ENCODE measurements around the gene RASSF7.
"Not testable (repeated sequence)": the region's sequence is repeated elsewhere in the genome, so short reads cannot be mapped to it uniquely, and the experiment has no call there.

The RASSF7 gene

DNA sequence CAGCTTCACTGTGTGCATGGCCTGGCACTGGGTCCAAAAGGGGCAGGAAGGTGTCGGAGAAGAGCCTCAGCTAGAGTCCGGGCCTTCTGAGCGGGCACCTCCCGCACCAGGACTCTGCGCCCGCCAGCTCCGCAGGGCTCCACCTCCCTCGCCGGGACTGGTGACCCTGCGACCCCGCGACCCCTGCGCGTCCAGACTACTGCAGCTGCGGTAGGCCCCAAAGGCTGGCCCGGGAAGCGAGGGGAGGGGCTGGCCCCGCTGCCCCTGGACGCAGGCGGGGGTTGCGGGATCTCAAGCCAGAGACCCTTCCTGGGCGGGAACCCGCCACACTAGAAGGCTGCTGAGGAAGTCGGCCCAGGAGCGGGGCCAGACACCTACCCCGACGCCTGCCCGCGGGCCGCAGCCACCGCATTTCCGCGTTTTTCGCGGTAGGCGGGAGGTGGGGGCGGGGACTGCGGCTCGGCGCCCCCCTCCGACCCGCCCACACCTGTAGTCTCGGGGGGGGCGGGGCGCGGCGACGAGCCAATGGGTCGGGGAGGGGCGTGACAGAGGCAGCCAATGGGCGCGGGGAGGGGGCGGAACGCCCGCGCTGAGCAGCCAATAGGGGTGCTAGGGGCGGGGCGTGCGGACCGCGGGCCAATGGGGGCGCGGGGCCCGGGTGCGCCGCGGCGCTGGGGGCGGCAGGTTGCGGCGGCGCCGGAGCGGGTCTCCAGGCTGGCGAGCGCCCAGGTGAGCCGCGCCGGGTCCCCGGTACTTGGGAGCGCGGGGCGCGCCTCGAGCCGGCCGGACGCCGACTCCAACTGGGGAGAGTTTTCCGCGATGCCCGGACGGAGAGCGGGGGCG lies at the start of gene RASSF7, which contains the start of gene LMNTD2:
Gene RASSF7, plus strand, starts transcription at position 666 of the 843 bp plus-strand sequence. CDS start 799 bp downstream, outside the sequence.
Gene LMNTD2, minus strand, starts transcription at position 434 of the 843 bp plus-strand sequence. Its CDS starts 22 bp downstream, at position 412.
- peak; percentile 95 for DNase-seq (ENCODE audit: low read depth)

DNA sequence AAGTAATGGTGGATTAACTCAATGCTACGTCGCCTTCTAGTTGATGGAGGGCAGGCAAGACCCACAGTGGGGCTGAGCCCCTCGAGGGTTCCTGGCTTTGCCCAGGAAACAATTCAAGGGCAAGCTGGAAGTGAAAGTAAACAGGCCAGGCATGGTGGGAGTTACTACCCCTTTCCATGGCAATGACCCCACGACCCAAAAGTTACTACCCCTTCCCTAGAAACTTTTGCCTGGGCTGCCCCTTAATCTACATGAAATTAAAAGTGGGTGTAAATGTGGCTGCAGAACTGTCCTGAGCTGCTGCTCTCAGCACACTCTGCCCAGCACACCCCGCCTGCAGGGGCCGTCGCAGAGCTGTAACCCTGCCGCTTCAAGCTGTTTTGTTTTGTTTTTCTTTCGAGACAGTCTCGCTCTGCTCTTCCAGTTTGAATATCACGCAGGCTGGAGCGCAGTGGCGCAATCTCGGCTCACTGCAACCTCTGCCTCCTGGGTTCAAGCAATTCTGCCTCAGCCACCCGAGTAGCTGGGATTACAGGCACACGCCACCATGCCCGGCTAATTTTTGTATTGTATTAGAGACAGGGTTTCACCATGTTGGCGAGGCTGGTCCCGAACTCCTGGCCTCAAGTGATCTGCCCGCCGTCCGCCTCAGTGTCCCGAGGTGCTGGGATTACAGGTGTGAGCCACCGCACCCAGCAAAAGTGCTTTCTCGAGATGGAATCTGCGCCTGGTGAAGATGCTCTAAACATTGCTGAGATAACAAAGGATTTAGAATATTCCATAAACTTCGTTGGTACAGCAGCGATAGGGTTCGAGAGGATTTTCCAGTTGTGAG lies 47.8 kb upstream of the RASSF7 start:
- DNase-seq (ENCODE audit: low read depth), result no peak

GRCh38 chr11:514606-515005 lies 46.2 kb upstream of the RASSF7 start:
- DNase-seq (ENCODE audit: low read depth), result no peak

DNA sequence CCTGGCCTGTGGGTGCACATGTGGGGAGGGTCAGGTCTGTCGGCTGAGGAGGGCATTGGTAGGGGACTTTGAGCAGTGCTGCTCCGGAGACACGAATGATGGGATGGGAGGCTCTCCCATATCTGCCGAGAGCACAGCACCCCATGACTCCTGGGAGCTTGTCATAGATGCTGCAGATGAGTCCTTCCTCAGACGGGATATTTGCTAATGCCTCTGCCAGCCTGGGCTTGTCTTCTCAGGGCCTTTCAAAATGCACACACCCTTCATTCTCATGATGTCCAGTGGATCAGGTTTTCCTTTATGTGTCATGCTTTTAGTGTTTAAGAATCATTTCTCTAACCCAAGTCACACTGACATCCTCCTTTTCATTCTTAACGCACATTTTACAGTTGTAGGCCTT lies 45.6 kb upstream of the RASSF7 start:
- no peak for DNase-seq (ENCODE audit: low read depth)

GRCh38 chr11:516400-516799 lies 44.4 kb upstream of the RASSF7 start:
- no peak for DNase-seq (ENCODE audit: low read depth)

DNA sequence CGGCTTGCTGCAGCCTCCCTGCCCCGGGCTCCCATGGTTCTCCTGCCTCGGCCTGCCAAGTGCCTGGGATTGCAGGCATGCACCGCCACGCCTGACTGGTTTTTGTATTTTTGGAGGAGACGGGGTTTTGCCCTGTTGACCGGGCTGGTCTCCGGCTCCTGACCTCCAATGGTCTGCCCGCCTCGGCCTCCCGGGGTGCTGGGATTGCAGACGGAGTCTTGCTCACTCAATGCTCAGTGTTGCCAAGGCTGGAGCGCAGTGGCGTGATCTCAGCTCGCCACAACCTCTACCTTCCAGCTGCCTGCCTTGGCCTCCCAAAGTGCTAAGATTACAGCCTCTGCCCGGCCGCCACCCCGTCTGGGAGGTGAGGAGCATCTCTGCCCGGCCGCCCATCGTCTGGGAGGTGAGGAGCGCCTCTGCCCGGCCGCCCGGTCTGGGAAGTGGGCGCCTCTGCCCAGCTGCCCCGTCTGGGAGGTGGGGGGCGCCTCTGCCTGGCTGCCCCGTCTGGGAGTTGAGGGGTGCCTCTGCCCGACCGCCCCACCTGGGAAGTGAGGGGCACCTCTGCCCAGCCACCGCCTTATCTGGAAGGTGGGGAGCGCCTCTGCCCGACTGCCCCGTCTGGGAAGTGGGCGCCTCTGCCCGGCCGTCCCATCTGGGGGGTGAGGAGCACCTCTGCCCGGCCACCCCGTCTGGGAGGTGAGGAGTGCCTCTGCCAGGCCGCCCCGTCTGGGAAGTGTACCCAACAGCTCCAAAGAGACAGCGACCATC lies 43.7 kb upstream of the RASSF7 start:
- not testable (repeated sequence) for DNase-seq (ENCODE audit: low read depth)

DNA sequence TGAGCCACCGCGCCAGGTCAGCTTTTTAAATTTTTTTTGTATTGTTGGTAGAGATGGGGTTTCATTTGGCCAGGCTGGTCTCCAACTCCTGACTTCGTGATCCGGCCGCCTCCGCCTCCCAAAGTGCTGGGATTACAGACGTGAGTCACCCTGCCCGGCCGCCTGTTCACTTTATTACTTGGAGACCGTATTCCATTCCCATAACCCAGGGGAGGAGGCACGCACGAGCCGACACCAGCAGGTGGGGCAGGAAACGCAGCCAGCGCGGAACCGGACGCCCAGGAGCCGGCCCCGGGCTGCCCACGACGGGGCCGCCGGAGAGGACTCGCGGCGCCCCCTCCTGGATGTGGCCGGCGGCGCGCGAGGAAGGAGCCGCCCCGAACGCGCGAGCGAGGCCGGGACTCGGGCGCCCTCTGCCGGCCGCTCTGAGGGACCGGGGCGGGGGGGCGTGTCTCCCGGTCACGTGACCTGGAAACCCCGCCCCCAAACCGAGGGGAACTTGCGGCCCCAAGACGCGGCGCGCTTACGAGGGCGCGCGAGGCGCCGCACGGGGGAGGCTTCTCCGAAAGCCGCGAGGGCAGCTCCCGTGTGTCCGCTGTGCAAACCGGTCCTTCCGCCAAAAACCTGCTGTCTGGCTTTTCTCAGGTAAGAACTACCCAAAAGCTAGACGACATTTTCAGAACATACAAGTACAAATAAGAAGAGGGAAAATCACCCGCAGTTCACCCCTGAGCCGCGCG lies 42.1 kb upstream of the RASSF7 start:
- DNase-seq (ENCODE audit: low read depth), result peak; percentile 85

- no peak for DNase-seq (ENCODE audit: low read depth)
Measured at GRCh38 chr11:520428-521176, 40.2 kb upstream of the RASSF7 start.

GRCh38 chr11:521177-521688 lies 39.5 kb upstream of the RASSF7 start:
- no peak for DNase-seq (ENCODE audit: low read depth)

DNA sequence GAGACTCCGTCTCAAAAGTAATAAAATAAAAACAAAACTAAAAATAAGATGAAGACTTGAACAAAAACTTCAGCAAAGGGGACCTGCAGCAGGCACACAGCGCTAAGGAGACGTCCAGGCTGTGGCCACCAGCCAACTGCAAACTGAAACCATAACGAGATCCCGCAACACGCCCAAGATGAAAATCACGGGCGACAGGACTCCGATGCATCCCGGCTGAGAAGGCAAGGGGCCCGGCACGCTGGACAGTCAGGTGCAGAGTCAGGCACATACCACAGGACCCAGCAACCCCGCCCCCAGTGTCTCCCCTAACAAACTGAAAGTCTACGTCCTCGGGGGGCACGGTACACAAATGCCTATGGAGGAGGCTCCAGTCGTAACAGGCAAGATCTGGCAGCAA lies 34.6 kb upstream of the RASSF7 start:
- DNase-seq (ENCODE audit: low read depth), result no peak

DNA sequence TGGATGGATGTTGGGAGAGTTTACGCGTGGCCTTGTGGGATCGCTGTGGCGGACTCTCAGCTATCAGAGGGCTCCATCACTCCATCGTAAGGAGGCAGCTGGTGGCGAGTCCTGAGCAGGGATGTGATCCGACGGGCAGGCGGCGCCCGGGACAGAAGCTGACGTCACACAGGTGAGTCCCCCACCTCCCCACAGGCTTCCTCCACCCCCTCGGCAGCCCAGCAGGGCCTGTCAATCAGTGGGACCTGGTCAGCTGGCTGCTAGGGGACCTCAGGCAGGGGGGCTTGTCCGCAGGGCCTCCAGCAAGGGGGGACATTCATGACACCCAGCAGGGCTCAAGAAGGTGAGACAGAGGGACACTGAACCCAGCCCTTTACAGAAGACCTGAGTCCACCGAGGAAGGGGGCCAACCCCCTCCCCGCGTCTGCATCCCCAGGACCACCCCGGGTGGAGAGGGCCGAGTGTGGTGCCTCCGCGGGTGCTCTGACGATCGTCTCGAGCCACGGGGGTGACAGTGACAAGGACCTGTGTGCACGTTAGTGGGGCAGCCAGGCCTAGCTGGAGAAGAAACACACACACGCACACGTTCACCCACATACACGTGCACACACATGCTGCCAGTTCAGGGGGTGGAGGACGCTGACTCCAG lies 32.5 kb upstream of the RASSF7 start:
- DNase-seq (ENCODE audit: low read depth), result no peak

- DNase-seq (ENCODE audit: low read depth), result no peak
Measured at GRCh38 chr11:528815-529727, 31.7 kb upstream of the RASSF7 start.

GRCh38 chr11:529728-530411 lies 30.9 kb upstream of the RASSF7 start:
- no peak for DNase-seq (ENCODE audit: low read depth)

GRCh38 chr11:530960-531831 lies 29.6 kb upstream of the RASSF7 start:
- DNase-seq (ENCODE audit: low read depth), result no peak

DNA sequence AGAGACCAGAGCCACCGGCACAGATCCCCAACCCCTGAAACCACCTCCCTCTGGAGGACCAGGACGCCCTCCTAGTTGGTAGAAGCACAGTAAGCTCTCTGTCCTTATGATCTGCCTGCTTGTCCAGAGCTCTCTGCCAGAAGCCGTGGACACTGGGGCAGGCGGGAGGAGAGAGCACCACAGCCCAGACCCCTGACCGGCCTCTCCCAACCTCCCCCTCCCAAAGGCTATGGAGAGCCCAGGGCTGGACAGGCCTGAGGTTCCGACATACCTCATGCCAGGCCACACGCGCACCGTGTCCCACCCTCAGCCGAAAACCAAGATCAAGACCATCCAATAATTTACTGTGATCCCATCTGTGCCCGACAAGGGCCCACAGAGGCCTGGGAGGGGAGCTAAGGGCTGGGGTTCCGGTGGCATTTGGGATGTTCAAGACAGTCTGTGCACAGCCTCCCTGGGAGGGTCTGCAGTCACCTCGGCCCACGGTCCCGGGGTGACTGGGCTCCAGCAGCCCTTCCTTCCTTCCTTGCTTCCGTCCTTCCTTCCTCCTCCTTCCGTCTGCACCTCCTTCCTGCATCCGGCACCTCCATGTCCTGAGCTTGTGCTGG lies 28.7 kb upstream of the RASSF7 start:
- DNase-seq (ENCODE audit: low read depth), result no peak

GRCh38 chr11:532527-532985 lies 28.2 kb upstream of the RASSF7 start:
- no peak for DNase-seq (ENCODE audit: low read depth)

All from activated gamma-delta T cell treated with anti-CD3 and anti-CD28 coated beads, Interleukin-2, amount 50 U/mL, for 16 hours (primary cell).